GM10266 (cell line): ENCODE data around the gene BEAN1.

Experiments
- DNase-seq: peaks from one replicate; pipeline ENCODE4 v3.0.0; 2012; ENCODE audit errors: extremely low spot score
- CTCF ChIP-seq: IDR thresholded peaks from 2 replicates; pipeline ENCODE4 v1.5.1; 2012; ENCODE audit warnings: mild to moderate bottlenecking, low read depth; ENCODE audit not compliant: control insufficient read depth, insufficient read depth; ENCODE audit errors: missing control alignments

The BEAN1 gene

DNA sequence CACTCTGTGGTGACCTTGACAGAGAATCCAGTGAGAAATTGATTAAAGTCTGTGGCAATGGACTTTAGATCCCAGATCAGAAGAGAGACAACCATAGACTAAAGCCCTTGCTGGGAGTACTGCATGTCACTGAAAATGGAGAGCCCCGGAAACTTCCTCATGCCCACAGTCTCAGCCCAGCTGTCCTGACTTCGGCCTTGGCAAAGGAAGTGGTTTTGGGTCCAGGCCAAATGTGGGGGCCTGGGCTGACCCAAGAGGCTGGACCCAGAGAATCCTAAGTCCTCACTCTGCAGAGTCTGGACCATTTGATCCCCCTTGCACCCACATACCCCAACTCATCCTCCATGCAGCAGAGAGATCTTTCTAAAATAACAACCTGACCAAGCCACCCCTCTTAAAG is 4.7 kb upstream of the BEAN1 start:
- no peak for DNase-seq
- TF ChIP-seq CTCF, result no peak

GRCh38 chr16:66423177-66423576 is 3.9 kb upstream of the BEAN1 start:
- no peak for DNase-seq
- no peak for TF ChIP-seq CTCF

- DNase-seq, result no peak
- TF ChIP-seq CTCF, result no peak
Measured at GRCh38 chr16:66425651-66426050, 1.4 kb upstream of the BEAN1 start.

- DNase-seq, result no peak
Measured at GRCh38 chr16:66426112-66427035, 721 bp upstream of the BEAN1 start.

GRCh38 chr16:66427871-66428681 is 981 bp downstream of the BEAN1 start:
- no peak for TF ChIP-seq CTCF
- DNase-seq, result no peak

More at GRCh38 chr16:66426112-66427035, 721 bp upstream of the BEAN1 start:
- no peak for TF ChIP-seq CTCF

DNA sequence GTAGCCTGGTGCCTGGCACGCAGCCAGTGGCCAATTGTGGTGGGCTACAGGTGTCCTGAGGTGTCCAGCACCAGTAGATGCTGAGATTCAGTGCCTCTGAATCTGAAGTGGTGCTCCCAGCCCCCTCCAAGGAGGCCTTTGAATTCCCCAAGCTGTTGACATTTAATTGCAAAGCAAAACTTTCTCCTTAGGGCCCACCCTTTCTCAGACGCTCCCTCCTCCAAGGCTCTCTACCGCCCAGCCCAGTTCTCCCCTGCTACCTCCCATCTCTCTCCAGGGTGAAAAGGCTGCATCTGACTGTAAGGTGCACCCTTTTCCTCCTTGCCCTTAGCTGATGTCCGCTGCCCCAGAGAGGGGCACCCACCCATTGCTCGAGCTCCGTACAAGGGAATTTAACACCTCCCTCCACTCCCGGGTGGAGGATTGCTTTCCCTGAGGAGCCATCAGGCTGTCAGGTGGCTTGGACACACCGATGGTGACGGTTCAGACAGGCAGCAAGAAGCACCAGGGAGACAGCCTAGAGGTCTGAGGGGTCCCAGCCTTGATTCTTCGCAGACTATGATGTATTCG is 1.7 kb downstream of the BEAN1 start:
- no peak for DNase-seq
- TF ChIP-seq CTCF, result no peak
